GM21619 (cell line): ENCODE results near the gene BCL2L1.
A peak's percentile ranks its signal among the peaks of the same experiment; 100 is the strongest.

Experiments
- ATAC-seq: cut with Tn5 transposase; IDR thresholded peaks from one replicate; pipeline ENCODE4 v1.9.1; 2021; ENCODE audit not compliant: unreplicated experiment

The BCL2L1 gene

DNA sequence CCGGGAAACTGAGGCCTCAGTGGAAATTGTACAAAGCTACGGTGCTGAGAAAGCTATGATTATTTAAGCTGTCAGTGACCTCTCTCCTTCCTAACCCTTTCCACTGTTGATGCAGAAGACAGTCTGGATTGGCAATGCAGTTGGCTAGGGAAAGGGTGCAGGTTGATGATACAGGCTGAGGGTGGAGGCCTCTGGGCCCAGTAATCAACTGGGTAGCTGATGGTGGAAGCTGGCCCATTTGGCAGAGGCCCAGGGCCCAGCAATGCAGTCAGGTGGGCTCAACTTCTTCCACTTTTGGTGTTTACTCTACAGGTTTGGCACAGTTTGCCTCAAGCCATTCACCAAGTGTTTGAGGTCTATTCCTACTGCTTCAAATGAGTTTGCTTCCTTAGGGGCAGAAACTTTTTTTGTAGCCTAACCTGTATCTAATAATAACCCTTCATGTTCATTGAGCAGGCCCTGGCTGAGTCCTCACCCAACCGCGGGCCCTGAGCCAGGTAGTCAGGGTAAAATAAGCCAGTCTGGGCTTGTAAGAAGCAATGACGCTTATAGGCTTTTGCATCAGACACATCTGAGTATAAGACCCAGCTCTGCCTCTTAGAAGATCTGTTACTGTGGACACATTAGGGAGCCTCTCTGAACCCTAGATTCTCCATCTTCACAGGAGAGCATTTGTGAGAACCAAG lies 12.1 kb downstream of the BCL2L1 start:
- ATAC-seq: no peak

DNA sequence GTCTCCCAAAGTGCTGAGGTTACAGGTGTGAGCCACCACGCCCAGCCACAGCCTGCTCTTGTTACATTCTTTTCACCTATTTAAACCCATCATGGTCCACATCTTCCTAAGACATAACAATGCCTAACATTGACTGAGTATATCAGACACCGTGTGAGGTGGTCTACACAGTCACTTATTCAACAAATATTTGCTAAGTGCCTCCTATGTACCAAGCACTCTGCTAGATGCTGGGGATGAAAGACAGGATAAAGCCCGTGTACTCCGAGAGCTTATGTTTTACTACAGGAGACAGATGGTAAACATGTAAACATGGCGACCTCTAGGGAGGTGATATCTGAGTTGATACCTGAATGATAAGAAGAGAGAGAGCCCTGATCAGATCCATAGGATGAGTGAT lies 12.7 kb downstream of the BCL2L1 start:
- ATAC-seq: no peak

DNA sequence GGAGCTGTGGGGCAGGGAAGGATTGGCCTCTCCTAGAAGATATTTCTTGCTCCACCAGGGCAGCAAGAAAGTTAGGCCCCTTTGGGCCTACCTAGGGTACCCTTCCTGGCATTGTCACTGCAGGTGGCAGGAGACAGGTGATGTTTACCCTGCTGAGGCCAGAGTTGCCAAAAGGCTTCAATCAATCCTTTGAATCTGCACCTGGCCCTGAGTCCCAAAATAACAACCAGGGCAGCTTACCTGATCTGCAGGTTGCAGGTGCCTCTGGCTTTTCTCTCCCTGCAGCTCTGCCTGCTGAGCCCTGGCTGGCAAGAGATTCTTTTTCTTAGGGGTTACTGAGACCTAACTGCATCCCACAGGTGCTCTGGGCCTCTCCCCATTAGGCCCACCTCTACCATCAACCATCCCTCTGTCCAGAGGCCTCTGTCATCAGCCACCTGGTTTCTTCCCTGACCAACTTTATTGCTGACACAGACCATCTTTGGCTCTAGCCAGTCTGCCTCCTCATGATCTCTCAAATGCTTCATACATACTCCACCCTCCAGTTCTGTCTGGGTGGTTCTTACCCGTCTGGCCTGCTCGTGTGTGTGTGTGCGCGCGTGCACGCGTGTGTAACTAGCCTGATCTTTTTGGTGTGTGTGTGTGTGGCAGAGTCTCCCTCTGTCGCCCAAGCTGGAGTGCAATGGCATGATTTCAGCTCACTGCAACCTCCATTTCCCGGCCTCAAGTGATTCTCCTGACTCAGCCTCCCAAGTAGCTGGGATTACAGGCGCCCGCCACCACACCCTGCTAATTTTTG lies 13.7 kb downstream of the BCL2L1 start:
- ATAC-seq: no peak

DNA sequence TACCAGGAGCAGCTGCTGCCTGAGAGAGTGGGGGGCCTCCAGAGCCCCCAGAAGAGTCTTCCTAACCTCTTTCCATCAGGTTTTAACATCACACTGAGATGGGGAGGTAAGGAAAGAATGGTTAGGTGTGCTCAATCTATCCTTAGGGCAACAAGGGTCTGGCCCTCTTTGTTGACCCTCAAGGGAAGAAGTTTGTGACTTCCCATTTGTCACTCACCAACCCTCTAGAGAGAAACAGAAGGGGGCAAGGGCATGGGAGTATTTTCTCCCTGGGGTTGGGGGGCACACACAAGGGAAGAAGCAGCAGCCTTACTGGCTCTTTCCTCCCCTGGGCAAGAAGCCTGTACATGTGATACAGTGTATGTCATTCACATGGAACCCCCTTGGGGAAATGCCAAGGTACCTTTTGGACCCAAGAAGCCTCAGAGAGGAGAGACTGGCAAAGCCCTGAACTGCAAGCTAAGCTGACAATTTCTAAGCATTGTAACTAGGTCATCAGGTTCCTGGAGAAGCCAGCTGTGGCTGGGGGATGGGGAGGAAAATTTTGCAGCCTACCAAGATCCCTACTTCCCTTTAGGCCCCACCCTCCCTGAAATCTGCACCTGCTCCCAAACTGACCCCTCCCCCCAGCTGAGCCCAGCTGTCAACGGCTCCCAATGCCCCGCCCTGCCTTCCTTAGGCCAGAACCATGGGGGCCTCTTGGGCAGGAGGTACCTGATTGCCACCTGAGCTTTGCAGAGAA lies 14.5 kb downstream of the BCL2L1 start:
- ATAC-seq: no peak

DNA sequence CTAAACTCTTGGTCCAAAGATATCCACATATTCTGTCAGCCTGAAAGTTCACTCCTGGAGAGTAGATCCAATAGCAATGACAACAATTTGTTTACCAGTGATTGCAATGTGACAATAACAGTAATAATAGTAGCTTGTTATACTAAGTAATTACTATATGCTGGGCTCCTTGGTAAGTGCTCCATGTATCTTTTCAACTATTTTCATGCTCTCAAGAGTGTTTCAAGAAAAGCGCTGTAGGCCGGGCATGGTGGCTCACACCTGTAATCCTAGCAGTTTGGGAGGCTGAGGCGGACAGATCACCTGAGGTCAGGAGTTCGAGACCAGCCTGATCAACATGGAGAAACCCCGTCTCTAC lies 15.4 kb downstream of the BCL2L1 start:
- no peak for ATAC-seq

DNA sequence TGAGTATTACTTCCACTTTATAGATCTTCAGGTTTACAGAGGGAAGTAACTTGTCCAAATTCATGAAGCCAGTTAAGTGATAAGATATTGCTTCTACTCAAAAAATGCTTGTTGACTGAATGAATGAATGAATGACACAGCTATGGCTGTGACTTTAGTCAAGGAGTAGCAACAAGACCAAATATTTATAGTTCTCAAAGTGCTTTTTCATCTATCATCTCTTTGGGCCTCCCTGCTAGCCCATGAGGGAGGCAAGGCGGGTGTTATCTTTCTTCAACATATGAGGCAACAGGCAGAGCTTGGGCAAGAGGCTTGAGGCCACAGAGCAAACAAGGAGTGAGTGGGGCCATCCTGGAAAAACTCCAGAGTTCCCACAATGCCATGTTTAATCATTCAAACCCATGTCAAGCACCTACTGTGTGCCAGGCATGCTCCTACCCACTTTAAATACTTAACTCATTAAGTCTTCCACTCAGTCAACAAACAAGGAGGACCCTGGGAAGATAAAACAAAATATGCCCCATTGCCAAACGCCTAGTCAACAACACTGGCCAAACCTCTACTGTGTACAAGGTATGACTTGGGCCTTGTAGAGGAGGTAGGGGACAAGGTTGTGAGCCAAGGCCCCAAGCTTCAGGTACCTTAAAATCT lies 15.9 kb downstream of the BCL2L1 start:
- ATAC-seq: no peak

DNA sequence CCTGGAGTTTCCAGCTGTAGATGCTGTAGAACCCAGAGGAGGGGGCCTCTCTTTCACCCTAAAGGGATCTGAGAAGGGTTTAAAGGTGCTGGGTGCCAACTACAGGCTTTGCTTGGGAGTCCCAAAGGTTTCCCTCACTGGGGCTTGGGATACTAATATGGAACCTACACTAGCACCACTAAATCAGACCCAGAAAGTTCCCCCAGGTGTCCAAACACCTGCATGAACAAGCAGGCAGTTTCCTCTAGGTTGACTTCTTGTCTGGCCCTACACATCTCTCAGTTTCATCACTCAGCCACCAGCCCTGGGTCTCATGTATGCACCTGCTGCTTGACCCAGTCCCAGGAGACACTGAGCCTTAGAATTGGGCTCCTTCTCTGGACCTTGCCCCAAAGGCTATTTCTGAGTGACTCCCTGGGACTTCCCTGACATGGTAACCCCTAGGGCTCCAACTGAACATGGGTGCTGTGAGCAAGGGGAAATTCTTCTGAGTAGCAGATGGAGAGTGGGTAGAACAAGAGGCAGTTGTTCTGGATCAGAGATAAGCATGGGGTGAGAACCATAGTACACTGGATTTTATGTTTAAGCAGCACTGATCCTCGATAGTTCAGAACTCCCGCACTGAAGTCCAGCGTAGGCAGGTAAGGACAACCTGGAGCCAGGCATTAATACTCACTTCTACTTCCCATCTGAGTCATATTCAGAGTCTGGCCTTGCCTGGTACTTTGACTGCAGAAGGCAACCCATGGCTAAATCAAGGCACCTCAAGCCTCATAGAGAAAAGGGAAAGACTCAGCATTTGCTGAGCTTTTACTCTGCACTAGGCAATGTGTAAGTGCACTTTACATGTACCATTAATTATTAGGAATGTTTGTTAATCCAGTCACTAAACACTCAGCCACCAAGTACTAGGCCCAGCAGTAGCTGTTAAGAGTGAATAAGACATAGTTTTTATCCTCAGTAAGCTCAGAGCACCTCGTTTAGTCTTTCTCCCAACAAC lies 16.8 kb downstream of the BCL2L1 start:
- peak; percentile 91 for ATAC-seq

- no peak for ATAC-seq
Observed at GRCh38 chr20:31705191-31705590, 17.5 kb downstream of the BCL2L1 start.

DNA sequence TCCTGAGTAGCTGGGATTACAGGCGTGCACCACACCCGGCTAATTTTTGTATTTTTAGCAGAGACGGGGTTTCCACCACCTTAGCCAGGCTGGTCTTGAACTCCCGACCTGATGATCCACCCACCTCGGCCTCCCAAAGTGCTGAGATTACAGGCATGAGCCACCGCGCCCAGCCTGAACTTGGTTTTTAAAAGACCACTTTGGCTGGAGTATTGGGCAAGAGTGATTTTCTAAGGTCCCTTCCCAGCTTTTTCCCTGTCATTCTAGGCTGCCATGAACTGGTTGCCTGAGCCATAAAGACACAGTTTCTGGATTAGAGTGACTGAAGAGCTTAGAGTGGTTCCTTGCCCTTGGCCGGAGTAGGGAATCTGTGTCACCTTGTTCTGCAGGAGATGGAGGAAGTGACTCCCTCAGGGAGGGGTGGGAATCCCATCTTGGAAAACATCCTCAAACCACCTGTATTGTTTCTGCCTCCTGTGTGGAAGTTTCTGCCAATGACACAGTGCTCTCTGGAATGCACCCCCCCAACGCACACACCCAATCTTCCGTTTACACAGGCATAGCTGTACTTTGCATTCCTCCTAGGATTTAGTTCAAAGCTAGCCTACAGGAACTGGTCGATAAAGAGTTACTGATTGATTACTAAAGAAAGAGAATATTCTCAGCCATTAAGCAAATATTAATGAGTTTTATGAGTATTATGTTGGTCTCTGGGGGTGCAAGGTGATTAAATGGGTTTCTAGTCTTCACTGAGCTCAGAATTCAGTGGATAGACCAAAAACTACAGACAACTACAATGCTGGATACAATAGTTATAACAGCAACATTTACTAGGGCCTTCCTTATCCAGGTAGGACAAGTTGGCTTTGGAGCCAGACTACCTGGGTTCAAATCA lies 18.2 kb downstream of the BCL2L1 start:
- ATAC-seq: no peak

- no peak for ATAC-seq
Observed at GRCh38 chr20:31701591-31701990, 21.1 kb downstream of the BCL2L1 start.

DNA sequence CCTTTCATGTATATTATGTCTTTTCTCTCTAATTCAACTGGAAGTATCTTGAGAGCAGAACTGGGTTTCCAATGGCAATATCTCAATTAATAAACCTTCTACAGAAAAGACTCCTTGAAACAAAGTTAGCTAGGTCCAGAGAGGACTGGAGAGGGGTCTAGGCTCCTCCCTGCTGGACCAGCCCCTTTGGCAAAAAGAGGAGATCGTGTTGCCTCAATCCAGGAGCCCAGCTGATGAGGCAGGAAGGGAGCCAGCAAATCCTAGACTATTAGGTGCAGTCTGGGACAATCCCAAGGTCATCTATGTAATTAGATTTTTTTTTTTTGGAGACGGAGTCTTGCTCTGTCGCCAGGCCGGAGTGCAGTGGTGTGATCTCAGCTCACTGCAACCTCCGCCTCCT lies 21.9 kb downstream of the BCL2L1 start:
- no peak for ATAC-seq

DNA sequence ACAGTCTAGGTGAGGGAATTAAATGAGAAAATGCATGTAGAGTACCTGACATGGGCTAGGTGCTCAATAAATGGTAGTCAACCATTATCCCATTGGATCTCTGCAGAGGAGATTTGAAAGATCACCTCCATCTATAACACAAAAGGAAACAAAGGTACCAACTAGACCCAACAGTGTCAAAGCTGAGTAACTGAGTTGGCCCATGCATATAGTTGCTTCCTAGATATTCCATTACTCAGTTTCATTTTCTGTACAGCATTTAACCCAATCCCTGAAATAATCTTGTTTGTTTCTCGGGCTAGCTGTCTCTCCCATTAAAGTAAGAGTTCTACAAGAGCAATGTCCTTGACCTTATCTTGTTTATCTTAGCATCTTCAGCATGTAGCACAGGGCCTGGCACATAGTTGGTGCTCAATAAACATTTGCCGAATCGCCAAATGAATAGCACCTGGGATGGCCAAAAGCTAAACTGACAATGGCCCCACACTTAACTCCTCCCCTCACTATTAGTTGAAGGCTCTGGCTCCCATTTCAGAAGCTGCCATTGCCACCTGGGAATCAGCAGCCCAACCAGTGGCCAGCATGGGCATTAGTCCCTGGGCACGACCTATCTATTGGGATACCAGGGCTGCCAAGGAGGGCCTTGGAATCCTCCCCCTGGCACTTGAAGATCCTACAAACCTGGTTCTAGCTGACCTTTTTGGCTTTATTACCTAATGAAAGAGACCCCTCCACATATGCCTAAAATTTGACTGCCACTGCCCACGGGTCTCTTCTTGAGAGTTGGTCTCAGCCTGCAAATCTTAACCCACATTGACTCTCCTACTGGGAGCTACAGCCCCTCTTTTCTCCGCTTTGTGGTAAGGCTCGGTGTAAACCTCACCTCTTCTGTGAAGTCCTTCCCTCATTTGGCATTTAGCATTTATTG lies 22.6 kb downstream of the BCL2L1 start:
- no peak for ATAC-seq

- ATAC-seq: peak; percentile 97
Observed at GRCh38 chr20:31698803-31699718, 23.6 kb downstream of the BCL2L1 start.

GRCh38 chr20:31698243-31698802 lies 24.3 kb downstream of the BCL2L1 start:
- ATAC-seq: no peak

DNA sequence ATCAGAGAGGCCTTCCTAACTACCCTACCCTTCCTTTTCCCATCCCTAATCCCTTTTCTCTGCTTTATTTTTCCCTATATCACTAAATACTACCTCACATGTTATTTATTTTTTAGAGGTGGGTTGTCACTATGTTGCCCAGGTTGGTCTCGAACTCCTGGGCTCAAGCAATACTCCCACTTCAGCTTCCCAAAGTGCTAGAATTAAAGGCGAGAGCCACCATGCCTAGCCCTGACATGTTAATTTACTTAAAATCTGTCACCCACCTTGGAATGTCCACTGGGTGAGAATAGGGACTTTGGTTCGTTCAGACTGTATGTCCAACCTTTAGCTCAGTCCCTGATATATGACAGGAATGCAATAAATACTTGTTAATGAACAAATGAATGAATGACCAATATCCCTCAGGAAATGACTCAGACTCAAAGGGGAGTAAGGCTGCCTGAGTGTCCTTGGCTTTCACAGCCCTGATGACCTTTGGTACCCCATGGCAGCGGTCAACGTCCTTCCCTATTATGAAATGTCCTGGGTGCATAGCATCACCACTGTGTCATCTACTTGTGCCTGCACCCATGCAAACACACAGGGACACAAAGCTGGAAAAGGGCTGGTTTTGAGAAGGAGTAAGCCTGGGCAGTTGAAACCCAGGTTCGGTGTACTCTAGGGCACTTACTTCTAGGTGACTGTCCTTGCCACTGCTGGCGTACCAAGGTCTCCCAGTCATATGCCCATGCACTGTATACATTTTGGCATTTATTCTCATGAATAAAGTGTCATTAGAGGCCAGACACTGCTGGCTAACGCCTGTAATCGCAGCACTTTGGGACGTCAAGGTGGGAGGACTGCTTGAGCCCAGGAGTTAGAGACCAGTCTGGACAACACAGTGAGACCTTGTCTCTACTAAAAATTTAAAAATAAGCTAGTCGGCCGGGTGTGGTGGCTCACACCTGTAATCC lies 26.5 kb downstream of the BCL2L1 start:
- no peak for ATAC-seq
